WTC11 (cell line): ENCODE results near the gene CRYBA1. TPM values are rescaled to one million over a fixed set of nuclear protein-coding genes. Genes with fewer than 3 reads are reported as not detected.

Experiments
- ATAC-seq: fragments of 200-7000 bp; cut with Tn5 transposase; 2 replicates; pipeline ENCODE4 v1.10.0; 2021; ENCODE audit warnings: mild to moderate bottlenecking, moderate library complexity
- CTCF ChIA-PET: fragments of 300-600 bp; sonication (Branson Sonifier 250); formaldehyde crosslinking; loops from one replicate; lab custom pipeline; 2021; ENCODE audit warnings: antibody characterized with exemption; lab: Charles Lee
- POLR2A ChIA-PET: fragments of 350-600 bp; sonication (Branson Sonifier 250); formaldehyde crosslinking; loops from one replicate; lab custom pipeline; 2021; ENCODE audit warnings: antibody characterized with exemption; lab: Charles Lee
- DNase-seq: peaks from one replicate; pipeline ENCODE4 v3.0.0; 2021; ENCODE audit warnings: low spot score
- H3K27ac Mint-ChIP-seq: 2 replicates; pipeline ENCODE4 v1.8.0; 2021; ENCODE audit warnings: mixed read lengths
- H3K27me3 Mint-ChIP-seq: 2 replicates; pipeline ENCODE4 v1.8.0; 2021; ENCODE audit warnings: low read depth, mild to moderate bottlenecking, moderate library complexity, mixed read lengths
- H3K36me3 Mint-ChIP-seq: 2 replicates; pipeline ENCODE4 v1.8.0; 2021; ENCODE audit warnings: mixed read lengths
- H3K4me1 Mint-ChIP-seq: 2 replicates; pipeline ENCODE4 v1.8.0; 2022; ENCODE audit warnings: mixed read lengths
- H3K4me3 Mint-ChIP-seq: 2 replicates; pipeline ENCODE4 v1.8.0; 2021; ENCODE audit warnings: mild to moderate bottlenecking, moderate library complexity, mixed read lengths
- H3K9me3 Mint-ChIP-seq: 2 replicates; pipeline ENCODE4 v1.8.0; 2021; ENCODE audit warnings: mixed read lengths
- FOXP1 ChIP-seq: sonication (generic); formaldehyde crosslinking; IDR thresholded peaks from 2 replicates; pipeline ENCODE4 v1.8.0; 2022; ENCODE audit warnings: missing genetic modification reagents, mild to moderate bottlenecking, moderate library complexity, borderline replicate concordance
- IRF2 ChIP-seq: sonication (generic); formaldehyde crosslinking; IDR thresholded peaks from 2 replicates; pipeline ENCODE4 v1.8.0; 2022; ENCODE audit warnings: low read depth, missing genetic modification reagents, borderline replicate concordance
- JAZF1 ChIP-seq: fragments of 250-450 bp; sonication (Bioruptor Pico); IDR thresholded peaks from 2 replicates; pipeline ENCODE4 v1.9.0; 2021; ENCODE audit warnings: moderate library complexity, mild to moderate bottlenecking, inconsistent platforms
- JUN ChIP-seq: sonication (generic); formaldehyde crosslinking; IDR thresholded peaks from 2 replicates; pipeline ENCODE4 v1.8.0; 2023; ENCODE audit warnings: mild to moderate bottlenecking, missing genetic modification reagents
- NFATC4 ChIP-seq: fragments of 250-450 bp; sonication (Bioruptor Pico); IDR thresholded peaks from 2 replicates; pipeline ENCODE4 v1.9.0; 2021; ENCODE audit warnings: mild to moderate bottlenecking
- NR1H2 ChIP-seq: sonication (generic); formaldehyde crosslinking; IDR thresholded peaks from 2 replicates; pipeline ENCODE4 v1.9.0; 2021; ENCODE audit warnings: mild to moderate bottlenecking, moderate library complexity, missing genetic modification reagents
- NR2C2 ChIP-seq: sonication (generic); formaldehyde crosslinking; IDR thresholded peaks from 2 replicates; pipeline ENCODE4 v1.8.0; 2022; ENCODE audit warnings: mild to moderate bottlenecking, missing genetic modification reagents
- SMAD3 ChIP-seq: sonication (generic); formaldehyde crosslinking; IDR thresholded peaks from 2 replicates; pipeline ENCODE4 v1.8.0; 2022; ENCODE audit warnings: missing genetic modification reagents, mild to moderate bottlenecking, borderline replicate concordance
- TEAD4 ChIP-seq: sonication (generic); formaldehyde crosslinking; IDR thresholded peaks from 2 replicates; pipeline ENCODE4 v1.8.0; 2022; ENCODE audit warnings: mild to moderate bottlenecking, missing genetic modification reagents
- ZNF121 ChIP-seq: sonication (generic); formaldehyde crosslinking; IDR thresholded peaks from 2 replicates; pipeline ENCODE4 v1.8.0; 2023; ENCODE audit warnings: missing genetic modification reagents
- ZNF138 ChIP-seq: sonication (generic); formaldehyde crosslinking; conservative IDR thresholded peaks from 2 replicates; pipeline ENCODE4 v1.8.1; 2022; ENCODE audit warnings: mild to moderate bottlenecking, moderate library complexity, missing genetic modification reagents
- ZNF263 ChIP-seq: sonication (generic); formaldehyde crosslinking; IDR thresholded peaks from 2 replicates; pipeline ENCODE4 v1.8.1; 2022; ENCODE audit warnings: low read depth, mild to moderate bottlenecking, moderate library complexity, missing genetic modification reagents
- total RNA-seq: library from RNA; stranded (reverse); gene quantifications from 3 replicates; pipeline ENCODE4 v1.2.3, GENCODE V29; 2021
- TF ChIP-seq, protein P1 (sequence below): sonication (generic); formaldehyde crosslinking; conservative IDR thresholded peaks from 2 replicates; pipeline ENCODE4 v1.8.1; 2022; ENCODE audit warnings: mild to moderate bottlenecking, missing genetic modification reagents
- TF ChIP-seq, protein P2 (sequence below): sonication (generic); formaldehyde crosslinking; IDR thresholded peaks from 2 replicates; pipeline ENCODE4 v1.8.0; 2022; ENCODE audit warnings: mild to moderate bottlenecking, missing genetic modification reagents
- TF ChIP-seq, protein P3 (sequence below): fragments of 200-600 bp; IDR thresholded peaks from 2 replicates; pipeline ENCODE4 v1.8.0; 2022; ENCODE audit warnings: antibody characterized with exemption
- TF ChIP-seq, protein P4 (sequence below): sonication (generic); formaldehyde crosslinking; IDR thresholded peaks from 2 replicates; pipeline ENCODE4 v1.8.0; 2023; ENCODE audit warnings: mild to moderate bottlenecking, missing genetic modification reagents
- TF ChIP-seq, protein P5 (sequence below): sonication (generic); formaldehyde crosslinking; IDR thresholded peaks from 2 replicates; pipeline ENCODE4 v1.8.1; 2023; ENCODE audit warnings: mild to moderate bottlenecking, missing genetic modification reagents
- TF ChIP-seq, protein P6 (sequence below): fragments of 250-450 bp; sonication (Bioruptor Pico); IDR thresholded peaks from 2 replicates; pipeline ENCODE4 v1.9.0; 2021; ENCODE audit warnings: moderate library complexity, mild to moderate bottlenecking, inconsistent platforms, borderline replicate concordance

Gene CRYBA1
- total RNA-seq, 1 experiment from 2014 or later = not detected

DNA sequence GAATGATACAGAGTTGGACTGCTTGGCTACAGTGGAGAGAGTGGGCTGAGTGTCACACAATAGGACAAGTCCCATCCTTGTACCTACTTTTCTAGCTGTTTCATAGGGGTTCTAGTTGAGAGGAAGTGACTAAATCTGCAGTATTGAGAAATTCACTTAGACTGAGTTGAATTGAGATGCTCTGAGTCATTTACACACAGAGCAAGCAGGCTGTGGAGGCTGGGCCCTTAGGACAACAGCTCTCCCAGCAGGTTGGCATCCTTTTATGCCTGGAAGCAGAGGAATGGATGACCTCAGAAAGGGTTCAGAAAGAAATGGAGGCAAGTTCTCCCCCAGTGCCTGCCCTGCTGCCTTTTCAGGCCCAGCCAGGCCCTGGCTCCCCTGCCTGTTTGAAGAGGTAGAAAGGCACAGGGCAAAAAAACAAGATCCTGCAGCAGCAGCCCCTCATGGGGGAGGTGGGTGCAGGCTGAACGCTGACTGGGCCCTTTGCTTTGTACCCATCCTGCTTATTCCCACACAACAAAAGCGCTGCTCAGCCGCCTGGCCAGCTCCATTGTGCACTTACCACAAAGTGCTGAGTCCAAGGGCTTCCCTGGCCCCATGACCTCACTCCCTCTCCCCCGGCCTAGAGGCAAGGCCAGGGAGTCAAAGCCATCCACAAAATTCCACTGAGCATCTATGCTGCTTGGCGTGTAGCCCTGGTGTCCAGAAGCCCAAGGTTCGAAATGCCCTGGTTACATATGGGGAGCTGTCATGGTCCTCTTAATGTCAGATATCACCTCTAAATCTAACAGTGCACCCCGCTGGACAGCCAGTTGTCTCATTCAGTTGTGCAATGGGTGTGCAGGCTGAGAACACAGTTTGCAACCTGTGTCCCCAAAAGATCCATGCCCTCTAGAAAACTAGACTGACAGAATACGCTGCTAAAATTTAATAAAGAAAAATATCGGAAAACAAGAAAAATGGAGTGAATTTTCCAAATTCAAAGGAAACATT is 5.4 kb upstream of the CRYBA1 start (continued):
- TF ChIP-seq, protein P1, sequence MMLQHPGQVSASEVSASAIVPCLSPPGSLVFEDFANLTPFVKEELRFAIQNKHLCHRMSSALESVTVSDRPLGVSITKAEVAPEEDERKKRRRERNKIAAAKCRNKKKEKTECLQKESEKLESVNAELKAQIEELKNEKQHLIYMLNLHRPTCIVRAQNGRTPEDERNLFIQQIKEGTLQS = no peak
- no peak for TF ChIP-seq JAZF1 (CRISPR knock-in tag)
- TF ChIP-seq, protein P2, sequence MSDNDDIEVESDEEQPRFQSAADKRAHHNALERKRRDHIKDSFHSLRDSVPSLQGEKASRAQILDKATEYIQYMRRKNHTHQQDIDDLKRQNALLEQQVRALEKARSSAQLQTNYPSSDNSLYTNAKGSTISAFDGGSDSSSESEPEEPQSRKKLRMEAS (CRISPR knock-in tag) = no peak
- TF ChIP-seq FOXP1 (CRISPR knock-in tag) = no peak

DNA sequence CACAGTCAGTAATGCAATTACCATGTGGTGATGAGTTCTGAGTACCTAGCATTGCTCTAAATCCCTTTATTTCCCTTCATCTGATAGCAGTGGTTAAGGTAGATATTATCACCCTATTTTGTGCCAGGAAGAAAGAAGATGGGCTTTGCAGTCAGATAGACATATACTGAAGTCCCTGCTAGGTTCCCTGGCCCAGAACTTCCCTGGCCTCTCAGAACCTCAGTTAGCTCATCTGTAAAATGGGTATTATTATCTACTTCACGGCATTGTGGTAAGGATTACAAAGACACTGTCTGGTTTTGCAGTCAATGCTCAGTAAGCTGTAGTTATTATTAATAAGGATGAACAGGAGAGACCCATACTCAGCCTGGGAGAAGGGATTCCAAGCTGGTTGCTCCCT is 4.6 kb upstream of the CRYBA1 start:
- ChIA-PET POLR2A (no interaction called here), CTCF (interaction anchor here (1.4 to 4.9 kb wide), 5 partner anchors 19 to 126 kb away, joined by 4 to 41 read pairs (median 8); no protein-coding TSS in a partner anchor)

More for the DNA sequence above, 4.6 kb upstream of the CRYBA1 start:
- DNase-seq (no peak), ATAC-seq (no peak)
- peaks cover 29% of the 10 kb centered on the region for H3K4me1 Mint-ChIP-seq
- no peak overlapping the region for H3K27ac Mint-ChIP-seq
- H3K4me3 Mint-ChIP-seq = no peak overlapping the region
- no peaks in the 10 kb centered on the region for H3K9me3 Mint-ChIP-seq
- no peaks in the 10 kb centered on the region for H3K36me3 Mint-ChIP-seq
- TF ChIP-seq, protein P3, sequence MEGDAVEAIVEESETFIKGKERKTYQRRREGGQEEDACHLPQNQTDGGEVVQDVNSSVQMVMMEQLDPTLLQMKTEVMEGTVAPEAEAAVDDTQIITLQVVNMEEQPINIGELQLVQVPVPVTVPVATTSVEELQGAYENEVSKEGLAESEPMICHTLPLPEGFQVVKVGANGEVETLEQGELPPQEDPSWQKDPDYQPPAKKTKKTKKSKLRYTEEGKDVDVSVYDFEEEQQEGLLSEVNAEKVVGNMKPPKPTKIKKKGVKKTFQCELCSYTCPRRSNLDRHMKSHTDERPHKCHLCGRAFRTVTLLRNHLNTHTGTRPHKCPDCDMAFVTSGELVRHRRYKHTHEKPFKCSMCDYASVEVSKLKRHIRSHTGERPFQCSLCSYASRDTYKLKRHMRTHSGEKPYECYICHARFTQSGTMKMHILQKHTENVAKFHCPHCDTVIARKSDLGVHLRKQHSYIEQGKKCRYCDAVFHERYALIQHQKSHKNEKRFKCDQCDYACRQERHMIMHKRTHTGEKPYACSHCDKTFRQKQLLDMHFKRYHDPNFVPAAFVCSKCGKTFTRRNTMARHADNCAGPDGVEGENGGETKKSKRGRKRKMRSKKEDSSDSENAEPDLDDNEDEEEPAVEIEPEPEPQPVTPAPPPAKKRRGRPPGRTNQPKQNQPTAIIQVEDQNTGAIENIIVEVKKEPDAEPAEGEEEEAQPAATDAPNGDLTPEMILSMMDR = no peak
- TF ChIP-seq JUN (CRISPR knock-in tag) = no peak
- TF ChIP-seq IRF2 = no peak
- TF ChIP-seq, protein P4, sequence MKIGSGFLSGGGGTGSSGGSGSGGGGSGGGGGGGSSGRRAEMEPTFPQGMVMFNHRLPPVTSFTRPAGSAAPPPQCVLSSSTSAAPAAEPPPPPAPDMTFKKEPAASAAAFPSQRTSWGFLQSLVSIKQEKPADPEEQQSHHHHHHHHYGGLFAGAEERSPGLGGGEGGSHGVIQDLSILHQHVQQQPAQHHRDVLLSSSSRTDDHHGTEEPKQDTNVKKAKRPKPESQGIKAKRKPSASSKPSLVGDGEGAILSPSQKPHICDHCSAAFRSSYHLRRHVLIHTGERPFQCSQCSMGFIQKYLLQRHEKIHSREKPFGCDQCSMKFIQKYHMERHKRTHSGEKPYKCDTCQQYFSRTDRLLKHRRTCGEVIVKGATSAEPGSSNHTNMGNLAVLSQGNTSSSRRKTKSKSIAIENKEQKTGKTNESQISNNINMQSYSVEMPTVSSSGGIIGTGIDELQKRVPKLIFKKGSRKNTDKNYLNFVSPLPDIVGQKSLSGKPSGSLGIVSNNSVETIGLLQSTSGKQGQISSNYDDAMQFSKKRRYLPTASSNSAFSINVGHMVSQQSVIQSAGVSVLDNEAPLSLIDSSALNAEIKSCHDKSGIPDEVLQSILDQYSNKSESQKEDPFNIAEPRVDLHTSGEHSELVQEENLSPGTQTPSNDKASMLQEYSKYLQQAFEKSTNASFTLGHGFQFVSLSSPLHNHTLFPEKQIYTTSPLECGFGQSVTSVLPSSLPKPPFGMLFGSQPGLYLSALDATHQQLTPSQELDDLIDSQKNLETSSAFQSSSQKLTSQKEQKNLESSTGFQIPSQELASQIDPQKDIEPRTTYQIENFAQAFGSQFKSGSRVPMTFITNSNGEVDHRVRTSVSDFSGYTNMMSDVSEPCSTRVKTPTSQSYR (CRISPR knock-in tag) = no peak
- TF ChIP-seq NR1H2 (CRISPR knock-in tag) = no peak
- TF ChIP-seq, protein P5, sequence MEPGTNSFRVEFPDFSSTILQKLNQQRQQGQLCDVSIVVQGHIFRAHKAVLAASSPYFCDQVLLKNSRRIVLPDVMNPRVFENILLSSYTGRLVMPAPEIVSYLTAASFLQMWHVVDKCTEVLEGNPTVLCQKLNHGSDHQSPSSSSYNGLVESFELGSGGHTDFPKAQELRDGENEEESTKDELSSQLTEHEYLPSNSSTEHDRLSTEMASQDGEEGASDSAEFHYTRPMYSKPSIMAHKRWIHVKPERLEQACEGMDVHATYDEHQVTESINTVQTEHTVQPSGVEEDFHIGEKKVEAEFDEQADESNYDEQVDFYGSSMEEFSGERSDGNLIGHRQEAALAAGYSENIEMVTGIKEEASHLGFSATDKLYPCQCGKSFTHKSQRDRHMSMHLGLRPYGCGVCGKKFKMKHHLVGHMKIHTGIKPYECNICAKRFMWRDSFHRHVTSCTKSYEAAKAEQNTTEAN (CRISPR knock-in tag) = no peak
- TF ChIP-seq SMAD3 = no peak
- TF ChIP-seq TEAD4 = no peak
- no peak for TF ChIP-seq ZNF138 (CRISPR knock-in tag)
- no peak for TF ChIP-seq NR2C2 (CRISPR knock-in tag)
- no peak for TF ChIP-seq ZNF121
- TF ChIP-seq, protein P6, sequence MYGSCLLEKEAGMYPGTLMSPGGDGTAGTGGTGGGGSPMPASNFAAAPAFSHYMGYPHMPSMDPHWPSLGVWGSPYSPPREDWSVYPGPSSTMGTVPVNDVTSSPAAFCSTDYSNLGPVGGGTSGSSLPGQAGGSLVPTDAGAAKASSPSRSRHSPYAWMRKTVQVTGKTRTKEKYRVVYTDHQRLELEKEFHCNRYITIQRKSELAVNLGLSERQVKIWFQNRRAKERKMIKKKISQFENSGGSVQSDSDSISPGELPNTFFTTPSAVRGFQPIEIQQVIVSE (CRISPR knock-in tag) = no peak
- no peak for TF ChIP-seq ZNF263 (CRISPR knock-in tag)
- TF ChIP-seq, protein P2 (CRISPR knock-in tag) = no peak
- no peak for TF ChIP-seq NFATC4 (CRISPR knock-in tag)
- H3K27me3 Mint-ChIP-seq = no peaks in the 10 kb centered on the region
